Measurements from ENCODE around the gene DDAH1. TPM values are rescaled to one million over a fixed set of nuclear protein-coding genes. Genes with fewer than 3 reads are reported as not detected.

Gene DDAH1
- total RNA-seq, 4 donors from 2014 or later = 8.4 to 72.8 (median 27.3) TPM

- Histone ChIP-seq H3K4me3 (no peak overlapping the region), H3K36me3 (no peaks in the 10 kb centered on the region), H3K27ac (no peak overlapping the region), H3K4me1 (no peaks in the 10 kb centered on the region), H3K27me3 (no peaks in the 10 kb centered on the region), H3K9me3 (no peaks in the 10 kb centered on the region)
- ATAC-seq = no peak
- TF ChIP-seq CTCF (IDR thresholded peaks at IDR 0.05) (no peak), POLR2AphosphoS5 (IDR thresholded peaks at IDR 0.05) (no peak), POLR2A (IDR thresholded peaks at IDR 0.05) (no peak), EP300 (IDR thresholded peaks at IDR 0.05) (no peak)
Measured at GRCh38 chr1:85393490-85393889, 71.5 kb downstream of the DDAH1 start.

DNA sequence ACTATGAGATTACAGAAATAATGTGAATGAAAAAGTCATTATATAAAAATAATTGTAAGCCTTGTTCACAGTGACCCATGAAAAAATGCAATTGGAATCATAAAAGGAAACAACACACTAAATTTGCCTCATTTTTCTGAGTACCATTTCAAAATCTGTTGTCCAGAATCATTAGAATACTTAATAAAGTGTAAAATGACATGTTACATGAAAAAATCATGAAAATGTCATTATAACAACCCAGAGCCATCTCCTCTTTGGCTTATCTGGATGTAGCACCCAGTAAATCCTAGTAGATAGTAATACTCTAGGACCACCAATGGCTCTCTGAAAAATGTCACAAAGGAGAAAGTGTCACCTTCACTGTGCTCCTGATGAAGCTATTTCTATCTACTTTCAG, 76.5 kb downstream of the DDAH1 start:
- Histone ChIP-seq H3K36me3 (no peaks in the 10 kb centered on the region), H3K4me3 (no peak overlapping the region), H3K27me3 (no peaks in the 10 kb centered on the region), H3K9me3 (peaks cover 0 to 3% (median 0%) of the 10 kb centered on the region in 3 donors), H3K4me1 (no peaks in the 10 kb centered on the region), H3K27ac (no peak overlapping the region)
- ATAC-seq = no peak
- TF ChIP-seq POLR2A (IDR thresholded peaks at IDR 0.05) (no peak), CTCF (IDR thresholded peaks at IDR 0.05) (no peak), POLR2AphosphoS5 (IDR thresholded peaks at IDR 0.05) (no peak), EP300 (IDR thresholded peaks at IDR 0.05) (no peak)

- H3K4me1 ChIP-seq = no peaks in the 10 kb centered on the region
- H3K4me3 ChIP-seq = no peak overlapping the region
- WGBS, 2 donors (ENCODE audit: low coverage in 1 of 2) = 73 to 75% methylated on average over 2 of the region's 2 CpGs
- TF ChIP-seq POLR2AphosphoS5 (IDR thresholded peaks at IDR 0.05) = no peak
- TF ChIP-seq CTCF (IDR thresholded peaks at IDR 0.05) = no peak
- TF ChIP-seq EP300 (IDR thresholded peaks at IDR 0.05) = no peak
- no peak for TF ChIP-seq POLR2A (IDR thresholded peaks at IDR 0.05)
- no peak for ATAC-seq
- peaks cover 0 to 7% (median 0%) of the 10 kb centered on the region in 3 donors for H3K9me3 ChIP-seq
- H3K27ac ChIP-seq = no peak overlapping the region
- no peaks in the 10 kb centered on the region for H3K36me3 ChIP-seq
- H3K27me3 ChIP-seq = no peaks in the 10 kb centered on the region
Measured at GRCh38 chr1:85387781-85388180, 77.2 kb downstream of the DDAH1 start.

- TF ChIP-seq POLR2A (IDR thresholded peaks at IDR 0.05) (no peak), POLR2AphosphoS5 (IDR thresholded peaks at IDR 0.05) (no peak), CTCF (IDR thresholded peaks at IDR 0.05) (no peak)
- no peak for ATAC-seq
- 95% methylated on average over 3 of the region's 3 CpGs; no CpG with 5 or more reads in 1 of the 2 donors for WGBS, 2 donors (ENCODE audit: low coverage in 1 of 2)
- Histone ChIP-seq H3K27ac (no peak overlapping the region), H3K4me1 (no peaks in the 10 kb centered on the region), H3K9me3 (peaks cover 0 to 12% (median 0%) of the 10 kb centered on the region in 3 donors), H3K27me3 (no peaks in the 10 kb centered on the region), H3K36me3 (no peaks in the 10 kb centered on the region), H3K4me3 (no peak overlapping the region)
Measured at GRCh38 chr1:85386068-85386722, 78.8 kb downstream of the DDAH1 start.

Data from gastroesophageal sphincter (tissue), 4 donors.